ENCODE results near the gene ZNF860.

Gene ZNF860

GRCh38 chr3:31953091-31953490 lies 28.5 kb upstream of the ZNF860 start:
- TF ChIP-seq, protein P1, sequence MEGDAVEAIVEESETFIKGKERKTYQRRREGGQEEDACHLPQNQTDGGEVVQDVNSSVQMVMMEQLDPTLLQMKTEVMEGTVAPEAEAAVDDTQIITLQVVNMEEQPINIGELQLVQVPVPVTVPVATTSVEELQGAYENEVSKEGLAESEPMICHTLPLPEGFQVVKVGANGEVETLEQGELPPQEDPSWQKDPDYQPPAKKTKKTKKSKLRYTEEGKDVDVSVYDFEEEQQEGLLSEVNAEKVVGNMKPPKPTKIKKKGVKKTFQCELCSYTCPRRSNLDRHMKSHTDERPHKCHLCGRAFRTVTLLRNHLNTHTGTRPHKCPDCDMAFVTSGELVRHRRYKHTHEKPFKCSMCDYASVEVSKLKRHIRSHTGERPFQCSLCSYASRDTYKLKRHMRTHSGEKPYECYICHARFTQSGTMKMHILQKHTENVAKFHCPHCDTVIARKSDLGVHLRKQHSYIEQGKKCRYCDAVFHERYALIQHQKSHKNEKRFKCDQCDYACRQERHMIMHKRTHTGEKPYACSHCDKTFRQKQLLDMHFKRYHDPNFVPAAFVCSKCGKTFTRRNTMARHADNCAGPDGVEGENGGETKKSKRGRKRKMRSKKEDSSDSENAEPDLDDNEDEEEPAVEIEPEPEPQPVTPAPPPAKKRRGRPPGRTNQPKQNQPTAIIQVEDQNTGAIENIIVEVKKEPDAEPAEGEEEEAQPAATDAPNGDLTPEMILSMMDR (IDR thresholded peaks at IDR 0.05; ENCODE audit: low read depth, low read length) = no peak
- no peak for DNase-seq (ENCODE audit: extremely low read depth, low read depth)

- TF ChIP-seq, protein P1 (IDR thresholded peaks at IDR 0.05; ENCODE audit: low read depth, low read length) = no peak
- no peak for DNase-seq (ENCODE audit: extremely low read depth, low read depth)
Observed at GRCh38 chr3:31953636-31954035, 27.9 kb upstream of the ZNF860 start.

DNA sequence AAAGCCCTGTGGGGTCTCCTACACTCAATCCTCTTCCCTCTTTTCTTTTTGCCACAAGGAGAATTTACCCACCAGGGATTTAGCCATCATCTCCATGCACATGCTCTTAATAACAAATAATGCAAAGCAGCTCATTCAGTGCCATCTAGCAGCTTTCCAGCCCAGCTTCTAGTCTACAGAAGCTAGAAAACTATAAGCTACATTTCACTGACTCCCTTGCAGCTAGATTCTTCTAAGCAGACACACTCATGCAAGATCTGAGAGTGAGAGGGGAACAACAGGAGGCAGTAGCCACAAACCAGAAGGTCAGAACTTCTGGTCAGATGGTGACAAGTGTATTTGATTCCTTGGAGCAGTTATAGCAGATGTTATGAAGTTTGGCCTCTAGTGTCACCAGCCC lies 26.0 kb upstream of the ZNF860 start:
- DNase-seq (ENCODE audit: extremely low read depth, low read depth) = no peak
- TF ChIP-seq, protein P1 (IDR thresholded peaks at IDR 0.05; ENCODE audit: low read depth, low read length) = no peak

DNA sequence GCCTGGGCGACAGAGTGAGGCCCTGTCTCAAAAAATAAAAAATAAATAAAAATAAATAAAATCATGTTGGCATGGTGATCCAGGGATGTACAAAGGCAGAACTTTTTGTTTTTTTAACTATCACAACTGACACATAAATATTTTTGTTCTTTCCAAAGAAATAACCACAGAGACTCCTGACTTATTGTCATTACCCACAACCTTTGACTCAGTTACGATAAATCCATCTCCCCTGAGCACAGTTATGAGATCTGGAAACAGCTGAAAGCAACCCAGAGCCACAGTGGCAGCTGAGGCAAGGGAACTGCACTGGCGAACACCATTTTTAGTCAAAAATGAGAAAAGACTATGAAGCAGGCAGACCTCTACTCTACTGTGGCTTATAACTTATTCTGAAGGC lies 24.4 kb upstream of the ZNF860 start:
- TF ChIP-seq, protein P1 (IDR thresholded peaks at IDR 0.05; ENCODE audit: low read depth, low read length) = no peak
- no peak for DNase-seq (ENCODE audit: extremely low read depth, low read depth)

DNA sequence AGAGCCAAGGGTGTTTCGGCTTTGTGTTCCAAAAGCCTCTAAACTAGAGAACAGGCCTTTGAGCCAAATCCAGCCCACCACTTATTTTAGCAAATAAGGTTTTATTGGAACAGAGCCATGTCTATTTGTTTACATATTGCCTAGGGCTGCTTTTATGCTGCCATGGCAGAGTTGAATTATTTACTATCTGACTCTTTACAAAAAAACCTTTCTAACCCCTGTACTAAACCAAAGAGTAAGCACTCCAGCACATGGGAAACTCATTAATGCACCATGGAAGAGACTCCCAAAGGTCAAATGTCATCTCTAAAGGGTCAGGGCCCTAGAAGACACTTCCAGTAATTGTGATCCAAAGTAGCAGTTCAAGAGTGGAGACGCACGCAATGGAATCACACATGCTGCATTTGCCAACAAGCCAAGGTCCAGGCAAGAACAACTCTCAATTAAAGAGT lies 22.8 kb upstream of the ZNF860 start:
- DNase-seq (ENCODE audit: extremely low read depth, low read depth) = no peak
- TF ChIP-seq, protein P1 (IDR thresholded peaks at IDR 0.05; ENCODE audit: low read depth, low read length) = no peak

GRCh38 chr3:31959251-31959650 lies 22.3 kb upstream of the ZNF860 start:
- DNase-seq (ENCODE audit: extremely low read depth, low read depth) = no peak

GRCh38 chr3:31959951-31960792 lies 21.4 kb upstream of the ZNF860 start:
- TF ChIP-seq, protein P1 (IDR thresholded peaks at IDR 0.05; ENCODE audit: low read depth, low read length) = no peak
- peak; percentile 72 for DNase-seq (ENCODE audit: extremely low read depth, low read depth)

More at GRCh38 chr3:31959251-31959650, 22.3 kb upstream of the ZNF860 start:
- TF ChIP-seq, protein P1 (IDR thresholded peaks at IDR 0.05; ENCODE audit: low read depth, low read length) = no peak
